Measurements from ENCODE around the gene RIOX2.

Gene RIOX2

DNA sequence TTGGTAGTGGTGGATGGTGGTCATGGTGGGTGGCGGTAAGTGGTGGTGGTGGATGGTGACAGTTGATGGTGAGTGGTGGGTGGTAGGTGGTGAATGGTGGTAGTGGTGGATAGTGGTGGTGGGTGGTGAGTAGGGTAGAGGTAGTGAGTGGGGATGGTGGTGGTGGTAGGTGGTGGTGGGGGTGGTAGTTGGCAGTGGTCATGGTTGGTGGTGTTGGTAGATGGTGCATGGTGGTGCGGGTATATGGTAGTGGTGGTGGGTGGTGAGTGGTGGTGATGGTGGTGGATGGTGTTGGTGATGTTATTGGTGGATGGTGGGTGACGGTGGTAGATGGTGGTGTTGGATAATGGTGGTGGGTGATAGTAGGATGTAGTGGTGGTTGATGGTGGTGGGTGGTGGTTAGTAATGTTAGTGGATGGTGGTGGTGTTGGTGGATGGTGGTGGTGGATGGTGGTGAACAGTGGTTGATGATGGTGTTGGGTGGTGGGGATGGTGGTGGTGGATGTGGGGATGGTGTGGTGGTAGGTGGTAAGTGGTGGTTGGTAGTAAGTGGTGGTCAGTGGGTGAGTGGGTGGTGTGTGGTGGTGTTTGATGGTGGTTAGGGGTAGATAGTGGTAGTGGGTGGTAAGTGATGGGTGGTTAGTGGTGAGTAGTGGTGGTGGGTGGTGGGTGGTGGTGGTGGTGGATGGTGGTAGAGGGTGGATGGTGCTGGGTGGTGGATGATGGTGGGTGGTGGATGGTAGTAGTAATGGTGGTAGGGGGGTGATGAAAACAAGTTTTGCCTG lies 16.7 kb upstream of the RIOX2 start:
- DNase-seq: no peak

DNA sequence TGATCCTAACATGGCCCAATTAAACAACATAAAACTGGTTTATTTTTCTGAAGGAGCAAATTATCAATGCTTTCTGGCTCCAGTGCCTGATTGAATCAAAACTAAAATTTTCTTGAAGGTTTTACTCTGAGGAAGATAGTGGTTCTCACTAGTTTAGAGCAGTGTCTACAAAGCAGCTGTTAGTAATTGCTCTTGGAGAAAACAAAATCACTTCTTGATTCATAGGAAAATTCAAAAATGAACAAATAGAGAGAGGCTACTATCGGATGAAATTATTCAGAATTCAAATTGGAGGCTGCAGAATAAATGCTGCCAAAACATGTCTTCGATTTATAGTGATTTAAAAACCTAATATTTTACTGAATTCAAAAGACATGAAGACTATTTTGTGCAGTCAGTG lies 15.1 kb upstream of the RIOX2 start:
- DNase-seq: no peak

DNA sequence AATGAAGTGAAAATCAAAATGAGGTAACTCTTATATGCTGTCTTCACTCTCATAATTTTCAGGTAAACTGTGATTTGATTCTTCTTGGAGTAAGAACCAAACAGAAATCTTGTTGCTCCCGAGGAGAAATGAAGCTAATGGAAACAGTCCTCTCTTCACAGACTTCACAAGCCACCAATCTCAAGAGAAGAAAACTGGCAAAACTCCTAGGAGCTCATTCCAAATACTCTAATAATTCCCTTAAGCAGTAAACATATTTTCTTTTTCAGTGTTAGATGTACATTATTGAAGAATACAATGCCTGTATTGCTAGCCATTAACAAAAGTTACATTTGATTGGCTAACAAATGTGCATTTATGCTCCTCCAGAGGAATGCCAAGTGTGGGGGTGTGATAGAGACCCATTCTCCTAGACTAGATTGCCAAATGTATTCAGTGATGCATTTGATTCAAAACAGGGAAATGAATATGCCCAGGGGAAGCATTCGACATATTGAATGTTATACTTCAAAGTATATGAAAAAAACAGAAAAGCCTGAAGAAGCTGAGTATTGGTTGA lies 11.8 kb upstream of the RIOX2 start:
- DNase-seq: no peak

DNA sequence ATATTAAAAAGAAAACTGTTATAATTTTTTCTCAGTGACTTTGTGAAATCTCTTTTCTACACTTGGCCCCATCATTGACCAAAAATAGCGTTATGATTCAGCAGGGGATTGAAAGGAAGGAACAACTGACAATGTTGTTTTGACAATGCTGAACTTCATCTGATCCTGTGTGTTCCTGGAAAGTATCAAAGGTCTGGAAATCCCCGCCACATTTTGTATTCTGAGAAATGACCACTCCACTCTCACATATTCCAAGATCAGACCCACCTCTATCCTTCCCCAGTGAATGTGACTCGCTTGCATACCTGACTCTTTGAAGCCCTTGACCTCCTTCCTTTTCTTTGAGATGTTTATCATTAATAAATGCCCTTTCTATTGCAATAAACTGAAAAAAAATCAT lies 9.7 kb upstream of the RIOX2 start:
- DNase-seq: peak; percentile 82

DNA sequence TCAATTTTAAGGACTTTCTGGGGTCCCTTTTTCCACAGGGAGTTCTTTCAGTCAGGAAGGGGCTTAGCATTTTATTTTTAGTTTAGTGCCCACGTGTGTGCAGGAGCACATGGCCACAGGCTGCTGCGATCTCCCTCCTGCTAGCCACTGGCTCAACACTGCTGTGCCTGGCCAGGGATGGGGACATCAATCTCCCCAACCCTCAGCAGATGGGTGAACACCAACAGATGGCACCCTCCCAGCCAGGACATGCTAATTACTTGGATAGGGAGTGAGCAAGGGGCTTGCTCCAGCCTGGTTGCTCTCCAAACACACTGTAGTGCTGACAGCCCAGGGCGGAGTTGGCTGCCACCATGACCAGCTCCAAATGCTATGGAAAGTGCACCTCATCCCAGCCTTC lies 7.4 kb upstream of the RIOX2 start:
- DNase-seq: no peak

DNA sequence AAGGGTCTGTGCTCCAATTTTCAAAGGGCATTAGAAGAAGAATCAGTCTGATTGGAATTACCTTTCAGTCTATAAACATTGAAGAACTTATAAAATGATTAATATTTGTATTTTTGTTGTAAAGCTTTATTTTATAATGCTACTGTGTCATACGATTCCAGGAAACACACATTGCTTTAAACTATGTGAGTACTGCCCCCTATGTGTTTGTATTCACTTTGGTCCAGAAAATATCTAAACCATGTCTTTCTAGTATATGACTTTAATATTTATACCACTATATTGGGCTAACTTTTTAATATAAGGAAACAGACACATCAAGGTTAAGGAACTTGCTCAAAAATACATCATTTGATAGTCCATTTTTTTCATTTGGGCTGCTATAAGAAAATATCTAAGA lies 3.2 kb upstream of the RIOX2 start:
- no peak for DNase-seq

DNA sequence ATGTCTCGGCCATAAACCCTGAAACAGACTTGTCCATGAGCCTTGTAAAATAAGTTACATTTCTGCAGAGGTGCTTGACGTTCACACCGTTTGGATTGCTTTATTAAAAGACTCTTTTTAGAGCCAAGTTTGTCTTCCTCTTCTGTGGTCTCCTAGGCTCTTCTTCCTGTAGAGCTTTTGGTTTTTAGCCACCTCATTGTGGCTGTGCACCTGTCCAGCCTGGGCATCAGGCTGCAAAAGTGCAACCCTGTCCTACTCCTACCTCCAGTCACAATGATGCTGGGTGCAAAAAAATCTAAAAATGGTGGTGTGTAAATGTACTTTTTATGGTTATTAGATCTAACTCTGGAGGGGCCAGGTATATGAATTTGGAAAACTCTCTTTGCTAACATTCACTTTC lies 2.8 kb upstream of the RIOX2 start:
- DNase-seq: no peak

DNA sequence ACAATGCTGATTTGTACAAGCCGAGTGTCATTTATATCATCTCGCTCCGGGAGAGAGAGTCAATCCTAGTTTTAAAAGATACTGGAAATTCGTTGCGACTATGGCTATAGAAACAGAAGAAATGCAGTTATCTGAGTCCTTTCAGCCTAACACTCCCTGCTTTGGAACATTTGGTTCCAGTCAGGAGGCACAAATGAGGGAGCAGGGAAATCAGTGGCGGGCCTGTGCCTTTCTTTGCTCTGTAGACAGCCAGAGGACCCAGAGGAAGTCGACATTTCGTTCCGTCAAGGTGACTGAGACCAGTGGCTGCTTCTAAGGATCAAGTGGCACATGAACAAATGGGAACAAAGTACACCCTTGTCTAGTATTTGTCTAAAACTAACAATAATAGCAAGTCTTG lies 745 bp upstream of the RIOX2 start:
- no peak for DNase-seq

DNA sequence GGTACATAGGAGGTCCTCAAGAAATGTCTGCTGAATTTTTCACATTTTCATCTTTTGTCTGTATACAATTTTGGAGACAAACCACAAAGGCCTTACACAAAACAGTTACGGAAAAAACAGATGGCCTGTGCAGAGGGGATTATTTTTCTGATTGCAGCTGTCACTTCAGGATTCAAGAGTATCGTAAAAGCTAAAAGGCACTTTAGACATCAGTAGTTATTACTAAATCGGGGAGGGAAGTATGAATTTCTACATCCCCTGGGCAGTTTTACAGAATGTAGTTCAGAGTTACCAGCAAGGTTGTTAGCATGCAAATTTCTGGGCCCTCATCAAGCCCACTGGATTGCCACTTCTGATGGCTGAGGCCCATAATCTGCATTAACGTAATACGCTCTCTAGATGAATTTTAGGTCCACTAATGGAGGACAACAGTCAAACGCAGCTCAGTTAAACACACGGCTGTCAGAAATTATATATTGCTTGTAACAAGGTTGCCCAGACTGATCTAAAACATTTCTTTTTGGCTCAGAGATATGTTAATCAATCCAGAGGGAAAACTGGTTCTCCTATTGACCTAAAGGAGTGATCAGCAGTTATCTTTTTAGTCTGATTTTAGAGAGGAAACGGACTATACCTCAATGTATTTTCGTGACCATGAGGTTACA lies 1.1 kb downstream of the RIOX2 start:
- no peak for DNase-seq

DNA sequence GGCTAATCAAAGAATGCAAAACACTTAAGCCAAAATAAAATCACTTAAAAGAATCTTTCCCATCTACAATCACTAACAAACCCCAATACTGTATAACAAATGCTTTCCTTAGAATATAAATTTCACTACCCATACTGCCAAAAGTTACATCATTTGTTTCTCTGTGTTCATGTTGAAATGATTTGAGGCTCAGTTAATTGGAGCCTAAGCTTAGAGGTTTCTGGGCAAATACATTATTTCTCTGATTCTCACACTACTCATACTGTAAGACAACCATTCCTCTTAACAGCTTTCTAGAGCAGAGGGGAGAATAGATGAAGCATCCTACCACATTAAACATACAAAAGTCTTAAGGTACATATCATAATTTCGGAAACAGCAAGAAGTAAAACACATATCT lies 2.1 kb downstream of the RIOX2 start:
- DNase-seq: no peak

DNA sequence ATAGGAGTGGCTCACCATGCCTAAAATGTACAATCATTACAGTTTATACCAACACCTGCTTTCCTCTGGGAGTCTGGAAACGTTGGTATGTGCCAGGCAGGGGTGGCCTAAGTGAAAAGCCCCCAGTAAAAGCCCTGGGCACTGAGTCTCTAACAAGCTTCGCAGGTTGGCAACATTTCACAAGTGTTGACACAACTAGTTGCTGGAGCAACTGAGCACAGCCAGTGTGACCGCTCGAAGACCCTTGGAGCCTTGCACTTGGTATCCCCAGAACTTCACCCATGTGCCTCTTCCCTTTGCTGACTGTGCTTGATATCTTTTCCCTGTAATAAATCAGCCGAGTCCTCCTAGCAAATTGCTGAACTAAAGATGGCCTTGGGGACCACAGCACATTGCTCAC lies 2.7 kb downstream of the RIOX2 start:
- no peak for DNase-seq

DNA sequence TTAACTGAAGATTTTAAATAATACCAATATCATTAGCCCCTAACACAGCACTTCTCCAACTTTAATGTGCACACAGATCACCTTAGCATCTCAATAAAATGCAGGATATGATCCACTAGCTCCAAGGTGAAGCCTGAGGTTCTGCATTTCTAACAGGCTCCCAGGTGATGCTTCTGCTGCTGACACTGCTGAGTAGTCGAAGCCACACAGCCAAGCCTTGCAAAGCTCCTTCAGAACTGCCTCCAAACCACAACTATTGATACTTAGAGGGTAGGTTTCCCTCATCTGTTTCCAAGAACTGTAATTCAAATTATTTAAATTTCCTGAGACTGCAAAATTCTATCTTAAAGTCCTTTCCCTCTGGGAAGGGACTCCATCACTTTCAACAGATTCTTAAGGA lies 3.9 kb downstream of the RIOX2 start:
- peak; percentile 49 for DNase-seq

DNA sequence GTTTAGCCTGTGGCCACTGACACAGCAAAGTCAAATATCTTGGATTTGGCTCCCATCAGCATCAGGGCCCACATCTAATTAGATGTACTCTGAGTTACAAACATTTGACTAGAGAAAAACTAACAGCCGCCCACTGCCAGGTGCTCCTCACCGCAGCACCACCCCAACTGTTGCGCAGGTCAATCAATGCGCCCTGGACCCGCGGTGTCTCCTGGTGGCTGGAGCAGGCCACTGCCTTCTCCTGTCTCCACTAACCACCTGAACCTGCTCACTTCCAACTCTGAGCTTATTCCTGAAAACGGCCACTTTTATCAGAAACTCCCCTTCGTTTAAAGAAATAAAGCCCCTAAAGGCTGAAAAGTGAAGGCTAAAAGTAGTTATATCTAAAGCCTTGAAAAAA lies 4.3 kb downstream of the RIOX2 start:
- DNase-seq: no peak

DNA sequence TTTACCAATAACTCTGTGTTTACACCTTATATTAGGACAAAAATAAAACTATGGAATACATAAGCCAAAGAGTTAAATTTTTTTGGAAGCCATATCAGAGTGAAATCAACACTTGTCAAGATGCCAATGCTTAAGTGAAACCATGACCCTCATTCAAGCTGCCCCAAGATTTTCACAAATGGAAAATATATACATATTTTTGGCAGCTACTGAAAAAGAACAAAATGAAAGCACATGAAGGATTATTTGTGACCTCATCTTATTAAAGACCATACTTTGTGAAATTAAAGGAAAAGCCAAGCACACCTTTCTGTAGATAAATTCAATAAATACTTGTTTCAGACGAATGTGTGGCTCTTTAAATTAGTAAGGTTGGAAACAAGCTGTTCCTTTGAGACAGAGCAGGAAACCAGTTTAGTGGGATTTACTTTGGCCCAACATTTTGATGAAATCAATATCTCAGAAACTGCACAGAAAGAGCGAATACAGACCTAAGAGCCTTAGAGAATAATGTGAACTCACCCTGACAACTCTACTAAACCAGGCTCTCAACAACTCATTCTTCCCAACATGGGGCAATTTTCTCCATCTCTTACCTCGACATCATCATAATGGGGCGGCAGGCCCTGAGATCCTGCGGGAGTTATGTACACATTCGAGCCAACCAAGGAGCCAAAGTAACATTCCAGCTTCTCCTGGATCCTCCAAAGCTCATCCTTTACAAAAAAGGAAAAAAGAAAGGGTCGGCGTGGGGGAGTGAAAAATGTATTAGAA lies 11.1 kb downstream of the RIOX2 start:
- no peak for DNase-seq

DNA sequence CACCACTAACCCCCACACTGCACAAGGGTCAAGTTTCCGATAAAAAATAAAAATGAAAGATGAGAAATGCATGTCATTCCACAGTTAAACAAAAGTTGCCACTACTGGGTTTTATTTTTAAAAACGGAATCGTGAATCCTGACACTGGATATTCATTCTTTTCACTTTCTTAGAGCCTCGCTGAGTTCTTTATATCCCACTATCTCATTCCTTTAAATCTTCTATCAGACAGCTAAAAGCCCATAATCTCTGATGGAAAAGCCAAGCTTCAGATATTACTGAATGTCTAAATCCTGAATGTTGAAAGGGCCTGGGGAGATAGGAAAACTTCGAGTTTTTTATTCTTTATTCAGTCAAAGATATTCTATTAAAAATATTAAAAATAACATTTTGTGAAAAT lies 11.7 kb downstream of the RIOX2 start:
- DNase-seq: no peak

DNA sequence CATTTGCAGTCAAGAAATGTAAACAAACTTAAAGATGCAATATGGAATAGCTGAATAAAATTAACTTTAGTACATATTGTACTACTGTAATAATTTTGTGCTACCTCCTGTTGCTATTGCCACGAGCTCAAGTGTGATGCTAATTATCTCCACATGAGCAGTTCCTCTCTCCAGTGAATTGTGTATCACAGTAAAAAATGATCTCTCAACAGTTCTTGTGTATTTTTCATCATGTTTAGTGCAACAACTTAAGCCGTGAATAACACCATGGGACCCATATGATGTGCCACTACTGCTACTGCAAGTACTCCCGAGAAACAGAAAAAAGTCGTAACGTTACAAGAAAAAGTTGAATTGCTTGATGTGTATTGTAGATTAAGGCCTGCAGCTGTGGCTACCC lies 12.4 kb downstream of the RIOX2 start:
- no peak for DNase-seq

DNA sequence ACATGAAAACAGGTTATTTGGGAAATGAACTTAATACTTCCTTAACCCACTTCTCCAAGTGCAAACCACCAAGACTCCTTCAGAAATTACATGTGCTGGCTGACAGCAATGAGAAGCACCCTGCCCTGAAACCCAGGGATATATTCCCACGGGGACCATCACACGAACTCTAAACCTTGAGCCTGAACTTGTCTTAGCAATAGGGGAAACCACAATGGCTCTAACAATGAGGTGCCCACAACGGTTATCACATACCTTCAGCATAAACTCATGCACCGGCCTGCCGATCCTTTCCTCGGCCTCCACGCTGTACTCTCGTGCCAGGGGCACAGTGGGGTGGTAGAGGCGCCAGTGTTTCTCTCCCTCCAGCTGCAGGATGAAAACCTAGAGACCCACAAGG lies 13.4 kb downstream of the RIOX2 start:
- no peak for DNase-seq

DNA sequence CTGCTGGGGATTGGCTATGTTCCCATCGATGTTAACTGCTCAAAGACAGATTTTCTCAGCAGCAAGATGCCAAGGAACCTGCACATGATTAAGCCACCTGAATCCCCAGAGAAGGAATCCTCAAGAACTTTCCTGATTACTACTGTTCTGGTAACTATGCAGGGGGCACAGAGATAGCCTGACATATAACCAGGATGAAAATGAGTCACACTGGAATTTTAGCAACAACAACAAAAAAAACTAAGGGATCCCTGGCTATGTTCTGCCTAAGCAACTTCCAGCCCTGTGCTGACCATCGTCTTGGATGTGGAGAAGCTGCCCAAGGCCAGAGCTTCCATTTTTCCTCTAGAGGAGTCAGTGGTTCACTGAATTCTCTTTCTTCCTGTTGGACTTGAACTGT lies 13.8 kb downstream of the RIOX2 start:
- DNase-seq: no peak

DNA sequence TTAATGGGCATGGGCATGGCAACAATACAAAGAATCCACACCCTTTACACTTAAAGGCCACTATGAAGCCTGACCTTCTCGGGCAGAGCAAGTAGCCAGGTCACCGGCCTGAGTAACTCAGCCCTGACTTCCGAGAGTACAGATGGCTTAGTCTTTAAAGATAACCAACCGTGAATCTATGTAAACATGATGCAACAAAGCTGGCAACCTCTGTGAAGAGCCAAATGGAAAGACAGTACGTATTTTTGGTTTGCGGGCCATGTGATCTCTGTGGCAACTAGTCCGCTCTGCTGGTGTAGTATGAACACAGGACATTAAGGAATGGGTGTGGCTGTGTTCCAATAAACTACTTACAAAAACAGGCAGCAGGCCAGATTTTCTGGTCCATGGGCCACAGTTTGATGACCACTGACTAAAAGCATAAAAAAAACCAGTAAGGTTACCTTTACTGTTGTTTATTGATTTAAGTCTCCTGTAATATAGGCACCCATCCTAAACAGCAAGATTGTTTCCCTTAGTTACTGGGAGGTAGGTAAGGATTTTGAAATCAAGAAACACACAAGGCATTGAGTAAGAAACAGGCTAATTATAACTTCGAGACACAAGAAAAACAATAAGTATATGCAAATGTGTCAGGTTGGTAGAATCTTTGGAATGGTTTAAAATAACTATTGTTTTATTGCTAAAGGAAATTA lies 14.5 kb downstream of the RIOX2 start:
- DNase-seq: no peak

DNA sequence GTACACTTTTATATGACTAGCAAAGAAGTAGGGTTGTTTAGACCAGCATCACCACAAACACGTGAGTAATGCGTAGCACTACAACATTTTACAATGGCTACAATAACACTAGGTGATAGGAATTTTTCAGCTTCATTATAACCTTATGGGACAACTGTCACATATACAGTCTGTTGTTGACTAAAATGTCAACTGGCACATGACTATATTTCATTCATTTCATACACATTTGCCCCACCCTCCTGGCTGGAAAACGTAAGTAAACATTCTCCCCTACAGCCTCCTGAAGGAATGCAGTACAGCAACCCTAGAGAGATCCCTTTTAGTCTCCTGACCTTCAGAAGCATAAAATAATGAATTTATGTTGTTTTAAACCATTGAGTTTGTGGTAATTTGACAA lies 16.2 kb downstream of the RIOX2 start:
- no peak for DNase-seq

DNA sequence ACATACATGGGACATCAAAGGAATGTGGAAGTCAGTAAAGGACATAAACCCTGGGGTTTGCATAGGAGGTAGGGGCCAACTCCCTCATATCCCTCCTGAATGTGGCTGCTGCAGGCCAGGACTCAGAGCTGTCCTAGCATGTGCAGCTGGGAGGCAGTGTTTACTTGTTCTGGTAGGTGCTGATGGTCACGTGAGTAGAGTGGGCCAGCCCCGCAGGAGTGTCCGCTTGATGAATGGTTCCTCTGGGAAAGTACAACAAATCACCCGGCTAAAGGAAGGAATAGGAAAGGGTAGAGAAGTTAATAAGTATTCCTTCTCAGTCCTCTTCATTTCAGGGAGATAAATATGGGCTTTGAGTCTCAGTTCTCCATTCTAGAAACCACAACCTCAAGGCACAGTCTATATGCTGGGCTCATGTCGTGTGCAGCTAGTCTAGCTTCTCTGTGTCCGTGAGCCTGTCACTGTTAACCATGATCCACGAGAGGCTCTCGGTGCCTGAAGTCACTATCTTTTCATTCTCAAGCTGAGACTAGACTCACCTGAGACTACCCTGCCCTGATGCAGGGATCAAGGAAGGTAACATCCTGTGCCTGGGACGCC lies 17.9 kb downstream of the RIOX2 start:
- no peak for DNase-seq

DNA sequence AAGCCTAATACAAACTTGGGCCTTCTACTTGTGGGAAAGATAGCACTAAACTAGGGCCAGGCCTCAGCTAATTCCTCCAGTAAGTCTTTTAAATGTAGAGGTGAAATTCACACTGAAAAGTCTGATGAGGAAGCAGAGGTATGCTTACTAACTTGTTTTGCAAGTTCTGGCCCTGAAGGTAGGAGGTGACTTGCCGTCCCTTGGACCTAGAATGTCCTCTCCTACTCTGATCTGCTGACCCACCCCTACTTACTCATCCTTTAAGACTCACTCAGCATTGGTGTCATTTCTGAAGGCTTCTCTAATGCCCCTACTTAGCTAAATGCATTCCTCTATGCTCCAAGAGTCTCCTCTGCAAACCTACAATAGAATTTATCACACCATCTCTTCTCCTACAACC lies 19.4 kb downstream of the RIOX2 start:
- no peak for DNase-seq

DNA sequence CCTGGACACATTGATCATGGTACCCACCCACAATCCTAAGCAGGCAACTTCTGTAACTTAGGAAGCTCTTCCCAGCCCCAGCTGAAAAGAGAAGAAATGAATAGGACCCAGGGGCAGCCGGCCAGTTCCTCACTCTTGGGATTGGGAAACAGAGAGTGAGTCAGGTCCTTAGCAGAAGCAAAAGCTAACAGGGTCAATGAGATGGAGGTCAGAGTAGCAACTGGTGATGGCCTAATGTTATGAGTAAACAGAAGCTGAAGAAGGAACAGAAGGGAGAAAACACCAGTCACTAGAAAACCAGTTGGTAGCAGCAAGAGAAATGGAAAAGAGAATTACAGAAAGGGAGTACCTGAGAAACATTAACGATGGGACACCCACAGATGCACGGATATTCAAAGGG lies 20.0 kb downstream of the RIOX2 start:
- no peak for DNase-seq
